Mesothelial cell of epicardium (in vitro differentiated cells): ENCODE data around the gene DCST1. TPM values are rescaled to one million over a fixed set of nuclear protein-coding genes. Genes with fewer than 3 reads are reported as not detected.

Experiments
- DNase-seq, 2 experiments: peaks; one replicate each; pipeline ENCODE4 v3.0.0; 2021; ENCODE audit warnings: low spot score in 2 of 2; ENCODE audit not compliant: unreplicated experiment in 2 of 2
- H3K27ac Mint-ChIP-seq: 2 replicates; pipeline ENCODE4 v1.8.0; 2021; ENCODE audit warnings: mixed read lengths
- H3K27me3 Mint-ChIP-seq: 2 replicates; pipeline ENCODE4 v1.8.0; 2021; ENCODE audit warnings: low read depth, mixed read lengths
- H3K36me3 Mint-ChIP-seq: 2 replicates; pipeline ENCODE4 v1.8.0; 2021; ENCODE audit warnings: mixed read lengths
- H3K4me1 Mint-ChIP-seq: 2 replicates; pipeline ENCODE4 v1.8.0; 2021; ENCODE audit warnings: mixed read lengths
- H3K4me3 Mint-ChIP-seq: 2 replicates; pipeline ENCODE4 v1.8.0; 2021; ENCODE audit warnings: mild to moderate bottlenecking, moderate library complexity, mixed read lengths
- H3K9me3 Mint-ChIP-seq: 2 replicates; pipeline ENCODE4 v1.8.0; 2021; ENCODE audit warnings: mixed read lengths
- total RNA-seq: library from RNA; stranded (reverse); gene quantifications from 3 replicates; pipeline ENCODE4 v1.2.1, GENCODE V29; 2021
- TF ChIP-seq, protein P1 (sequence below): fragments of 200-600 bp; sonication (generic); IDR thresholded peaks from one replicate; pipeline ENCODE4 v1.5.0; 2021; ENCODE audit warnings: antibody characterized with exemption; ENCODE audit not compliant: unreplicated experiment

Gene DCST1
- total RNA-seq, 1 donor from 2014 or later, result 0.58 TPM

GRCh38 chr1:155043301-155043702 lies 9.7 kb downstream of the DCST1 start:
- Mint-ChIP-seq H3K36me3 (no peaks in the 10 kb centered on the region), H3K27me3 (no peaks in the 10 kb centered on the region), H3K4me1 (no peaks in the 10 kb centered on the region), H3K4me3 (no peak overlapping the region), H3K27ac (no peak overlapping the region), H3K9me3 (no peaks in the 10 kb centered on the region)
- TF ChIP-seq, protein P1, sequence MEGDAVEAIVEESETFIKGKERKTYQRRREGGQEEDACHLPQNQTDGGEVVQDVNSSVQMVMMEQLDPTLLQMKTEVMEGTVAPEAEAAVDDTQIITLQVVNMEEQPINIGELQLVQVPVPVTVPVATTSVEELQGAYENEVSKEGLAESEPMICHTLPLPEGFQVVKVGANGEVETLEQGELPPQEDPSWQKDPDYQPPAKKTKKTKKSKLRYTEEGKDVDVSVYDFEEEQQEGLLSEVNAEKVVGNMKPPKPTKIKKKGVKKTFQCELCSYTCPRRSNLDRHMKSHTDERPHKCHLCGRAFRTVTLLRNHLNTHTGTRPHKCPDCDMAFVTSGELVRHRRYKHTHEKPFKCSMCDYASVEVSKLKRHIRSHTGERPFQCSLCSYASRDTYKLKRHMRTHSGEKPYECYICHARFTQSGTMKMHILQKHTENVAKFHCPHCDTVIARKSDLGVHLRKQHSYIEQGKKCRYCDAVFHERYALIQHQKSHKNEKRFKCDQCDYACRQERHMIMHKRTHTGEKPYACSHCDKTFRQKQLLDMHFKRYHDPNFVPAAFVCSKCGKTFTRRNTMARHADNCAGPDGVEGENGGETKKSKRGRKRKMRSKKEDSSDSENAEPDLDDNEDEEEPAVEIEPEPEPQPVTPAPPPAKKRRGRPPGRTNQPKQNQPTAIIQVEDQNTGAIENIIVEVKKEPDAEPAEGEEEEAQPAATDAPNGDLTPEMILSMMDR, result no peak
- no peak for DNase-seq

- Mint-ChIP-seq H3K36me3 (no peaks in the 10 kb centered on the region), H3K27ac (no peak overlapping the region)
Measured at GRCh38 chr1:155043793-155044192, 10.2 kb downstream of the DCST1 start.

DNA sequence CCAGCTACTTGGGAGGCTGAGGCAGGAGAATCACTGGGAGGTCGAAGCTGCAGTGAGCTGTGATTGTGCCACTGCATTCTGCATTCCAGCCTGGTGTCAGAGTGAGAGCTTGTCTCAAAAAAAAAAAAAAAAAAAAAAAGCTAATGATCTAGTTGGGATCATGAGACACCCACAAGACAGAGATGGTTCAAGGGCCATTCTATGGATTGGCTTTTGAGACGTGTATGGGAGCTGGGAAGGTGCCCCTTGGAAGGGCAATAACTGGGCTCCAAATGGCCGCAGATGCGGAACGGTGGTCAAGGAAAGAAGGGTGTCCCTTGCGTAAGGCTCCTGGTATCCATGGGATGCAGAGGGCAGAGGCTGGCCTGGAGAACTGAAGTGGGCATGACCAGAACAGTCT lies 10.7 kb downstream of the DCST1 start:
- peaks cover 2% of the 10 kb centered on the region for H3K4me1 Mint-ChIP-seq
- TF ChIP-seq, protein P1, result no peak
- H3K36me3 Mint-ChIP-seq, result no peaks in the 10 kb centered on the region
- H3K4me3 Mint-ChIP-seq, result no peak overlapping the region
- H3K27ac Mint-ChIP-seq, result no peak overlapping the region
- no peaks in the 10 kb centered on the region for H3K27me3 Mint-ChIP-seq
- H3K9me3 Mint-ChIP-seq, result no peaks in the 10 kb centered on the region
- no peak for DNase-seq

More at GRCh38 chr1:155043793-155044192, 10.2 kb downstream of the DCST1 start:
- H3K4me1 Mint-ChIP-seq, result no peaks in the 10 kb centered on the region
- no peaks in the 10 kb centered on the region for H3K27me3 Mint-ChIP-seq
- TF ChIP-seq, protein P1, result no peak
- H3K9me3 Mint-ChIP-seq, result no peaks in the 10 kb centered on the region
- DNase-seq, result no peak
- H3K4me3 Mint-ChIP-seq, result no peak overlapping the region

DNA sequence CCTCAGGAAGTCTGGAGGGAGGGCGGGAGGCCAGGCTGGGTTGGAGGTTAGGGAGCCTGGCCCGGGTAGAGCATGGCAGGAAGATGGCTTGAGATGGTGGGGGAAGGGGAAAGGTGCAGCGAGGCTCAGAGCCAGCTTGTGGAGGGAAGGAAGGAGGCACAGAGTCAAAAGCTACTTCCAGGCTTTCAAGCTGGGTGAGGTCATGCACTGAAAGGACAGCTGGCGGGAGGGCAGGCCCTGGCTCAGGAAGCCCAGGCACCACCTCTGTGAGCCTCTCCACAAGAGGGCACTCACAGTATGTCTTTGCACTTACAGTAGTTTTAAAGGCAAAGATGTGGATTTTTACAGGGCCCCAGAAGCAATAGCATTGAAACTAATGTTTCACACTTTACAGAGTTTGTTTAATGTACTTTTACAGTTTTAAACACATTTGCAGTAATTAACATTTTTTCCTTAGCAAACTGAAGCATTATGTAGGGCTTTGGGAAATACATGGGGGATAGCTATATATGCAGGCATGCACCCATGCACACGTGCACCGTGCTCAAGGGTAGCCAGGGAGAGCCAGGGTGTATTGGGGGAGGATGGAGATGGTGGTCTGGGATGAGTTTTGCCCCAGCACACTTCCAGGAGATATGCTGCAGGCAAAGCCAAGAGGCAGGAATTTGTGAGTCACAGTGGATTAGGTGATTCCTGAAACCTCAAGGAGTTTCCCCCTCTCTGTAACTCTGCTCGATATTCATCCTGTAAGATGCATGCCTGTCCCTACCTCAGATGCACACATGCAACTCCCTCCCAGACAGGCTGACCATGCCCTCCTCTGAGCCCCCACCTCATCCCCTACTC lies 11.4 kb downstream of the DCST1 start:
- Mint-ChIP-seq H3K9me3 (no peaks in the 10 kb centered on the region), H3K4me1 (peaks cover 9% of the 10 kb centered on the region), H3K36me3 (no peaks in the 10 kb centered on the region), H3K27ac (no peak overlapping the region), H3K27me3 (no peaks in the 10 kb centered on the region), H3K4me3 (no peak overlapping the region)
- DNase-seq, result no peak
- TF ChIP-seq, protein P1, result no peak

GRCh38 chr1:155048449-155049334 lies 15.1 kb downstream of the DCST1 start:
- no peaks in the 10 kb centered on the region for H3K36me3 Mint-ChIP-seq
- H3K27me3 Mint-ChIP-seq, result peaks cover 13% of the 10 kb centered on the region
- H3K27ac Mint-ChIP-seq, result no peak overlapping the region
- TF ChIP-seq, protein P1, result no peak
- H3K4me1 Mint-ChIP-seq, result peaks cover 28% of the 10 kb centered on the region
- no peaks in the 10 kb centered on the region for H3K9me3 Mint-ChIP-seq
- no peak overlapping the region for H3K4me3 Mint-ChIP-seq
- no peak for DNase-seq
